Thoracic aorta (tissue), 2 donors: ENCODE measurements around the gene PDHX. TPM values are rescaled to one million over a fixed set of nuclear protein-coding genes. Genes with fewer than 3 reads are reported as not detected.

Experiments
- ATAC-seq: fragments of 150-250 bp; one replicate; pipeline ENCODE4 v1.8.0; 2017; ENCODE audit warnings: low read depth; ENCODE audit not compliant: insufficient number of reproducible peaks, low FRiP score
- DNase-seq: peaks from one replicate; pipeline ENCODE4 v3.0.0-alpha.2; 2020; ENCODE audit warnings: low spot score
- H3K27ac ChIP-seq, 2 donors: fragments of 200-600 bp; sonication (generic); 1 replicate in 1 of 2; 2 replicates in 1 of 2; pipeline ENCODE4 v1.5.1; 2016; ENCODE audit warnings: mild to moderate bottlenecking in 2 of 2, moderate library complexity in 2 of 2
- H3K27me3 ChIP-seq: fragments of 200-600 bp; sonication (generic); replicated peaks from 2 replicates; pipeline ENCODE4 v1.6.0; 2016; ENCODE audit warnings: mild to moderate bottlenecking; ENCODE audit not compliant: insufficient read depth
- H3K36me3 ChIP-seq: fragments of 200-600 bp; sonication (generic); one replicate; pipeline ENCODE4 v1.5.1; 2016
- H3K4me1 ChIP-seq, 2 donors: fragments of 200-600 bp; sonication (generic); 1 replicate in 1 of 2; 2 replicates in 1 of 2; pipeline versions ENCODE4 v1.5.1 to v1.6.0; 2016; ENCODE audit warnings: low read depth in 2 of 2, mild to moderate bottlenecking in 1 of 2; ENCODE audit not compliant: control insufficient read depth in 1 of 2
- H3K4me3 ChIP-seq: fragments of 200-600 bp; sonication (generic); 2 replicates; pipeline ENCODE4 v1.5.1; 2016; ENCODE audit warnings: mild to moderate bottlenecking
- H3K9me3 ChIP-seq: fragments of 200-600 bp; sonication (generic); 2 replicates; pipeline ENCODE4 v1.5.1; 2016
- CTCF ChIP-seq: fragments of 200-600 bp; sonication (generic); IDR thresholded peaks from one replicate; pipeline ENCODE4 v1.5.1; 2019; ENCODE audit warnings: antibody characterized with exemption
- total RNA-seq, 2 donors: library from RNA; depleted of rRNA; stranded (reverse); fragments of >200 nt; gene quantifications; one replicate each; pipeline versions ENCODE4 v1.1.0 to v1.2.3, GENCODE V29; 2016

Gene PDHX
- total RNA-seq, 2 donors from 2014 or later, result 19.8 to 27.5 TPM

DNA sequence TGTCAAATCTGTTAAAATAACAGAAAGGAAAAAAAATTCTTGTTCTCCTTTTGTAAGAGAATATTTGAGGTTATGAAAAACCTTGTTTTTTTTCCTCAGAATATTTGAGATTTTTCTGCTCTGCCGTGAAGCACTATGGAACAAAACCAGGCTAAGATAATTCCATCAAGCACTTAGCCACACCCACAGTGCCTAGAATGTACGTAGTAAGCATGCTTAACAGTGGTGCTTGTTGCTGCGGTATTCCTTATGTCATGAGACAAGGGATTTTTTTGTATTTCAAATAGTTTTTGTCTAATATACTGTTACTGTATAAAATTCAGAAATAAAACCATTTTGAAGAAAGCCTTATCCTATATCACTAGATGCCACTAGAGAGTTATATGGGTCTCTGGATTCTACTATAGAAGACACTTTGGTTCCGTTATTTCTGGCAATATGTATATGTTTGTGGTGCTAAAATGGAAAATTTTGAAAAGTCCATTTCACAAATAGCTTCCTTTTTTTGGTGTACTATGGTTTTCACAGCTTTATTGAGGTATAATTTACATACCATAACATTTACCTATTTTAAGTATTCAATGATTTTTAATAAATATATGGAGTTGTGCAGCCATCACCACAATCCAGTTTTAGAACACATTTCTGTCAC lies 23.7 kb downstream of the PDHX start:
- ATAC-seq, result no peak

DNA sequence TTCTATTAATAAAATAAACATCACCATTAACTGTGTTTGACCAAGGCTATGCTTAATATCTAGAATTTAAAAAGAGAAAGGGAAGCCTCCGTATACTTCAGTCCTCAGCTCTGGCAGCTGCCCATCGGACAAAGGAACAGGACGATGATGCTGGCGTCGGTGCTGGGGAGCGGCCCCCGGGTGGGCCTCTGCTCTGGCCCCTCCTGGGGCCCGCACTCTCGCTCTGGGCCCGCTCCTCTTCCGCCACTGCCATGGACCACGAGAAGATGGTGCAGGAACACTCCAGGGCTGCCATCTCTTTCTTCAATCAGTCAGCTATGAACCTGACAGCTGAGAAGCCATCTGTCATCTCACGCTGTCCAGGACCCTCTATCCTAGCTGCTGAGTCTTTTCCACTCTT lies 25.3 kb downstream of the PDHX start:
- TF ChIP-seq CTCF, result no peak
- DNase-seq (no peak), ATAC-seq (no peak)
- Histone ChIP-seq H3K9me3 (no peaks in the 10 kb centered on the region), H3K36me3 (no peaks in the 10 kb centered on the region), H3K4me3 (no peak overlapping the region), H3K4me1 (peaks cover 6 to 9% of the 10 kb centered on the region in 2 donors), H3K27ac (no peak overlapping the region), H3K27me3 (no peaks in the 10 kb centered on the region)

More for the DNA sequence above, 23.7 kb downstream of the PDHX start:
- no peak for DNase-seq
- Histone ChIP-seq H3K27ac (no peak overlapping the region), H3K36me3 (no peaks in the 10 kb centered on the region), H3K27me3 (no peaks in the 10 kb centered on the region), H3K4me3 (no peak overlapping the region), H3K4me1 (peaks cover 6 to 9% of the 10 kb centered on the region in 2 donors), H3K9me3 (no peaks in the 10 kb centered on the region)
- TF ChIP-seq CTCF, result no peak

DNA sequence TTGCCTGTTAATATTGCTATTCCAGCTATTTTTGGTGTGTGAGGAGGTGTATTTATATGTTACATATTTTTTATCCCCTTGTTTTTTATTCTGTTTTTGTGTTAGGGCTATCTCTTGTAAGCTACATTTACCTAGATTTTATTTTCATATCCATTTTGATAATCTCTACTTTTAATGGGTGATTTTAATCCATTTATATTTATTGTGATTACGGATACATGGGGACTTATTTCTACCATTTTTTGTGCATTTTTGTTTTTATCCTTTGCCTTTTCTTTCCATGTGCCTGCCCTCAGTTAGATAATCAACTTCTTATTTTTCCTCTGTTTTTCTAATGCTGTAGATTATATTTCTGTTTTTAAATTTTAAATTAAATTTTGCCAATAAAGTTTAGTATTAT lies 28.3 kb downstream of the PDHX start:
- H3K36me3 ChIP-seq, result no peaks in the 10 kb centered on the region
- no peak overlapping the region for H3K4me3 ChIP-seq
- no peaks in the 10 kb centered on the region for H3K9me3 ChIP-seq
- ATAC-seq (no peak), DNase-seq (no peak)
- H3K27me3 ChIP-seq, result no peaks in the 10 kb centered on the region
- H3K4me1 ChIP-seq, result peaks cover 15 to 22% of the 10 kb centered on the region in 2 donors
- no peak for TF ChIP-seq CTCF
- no peak overlapping the region for H3K27ac ChIP-seq

- no peak overlapping the region for H3K27ac ChIP-seq
- peaks cover 10 to 13% of the 10 kb centered on the region in 2 donors for H3K4me1 ChIP-seq
- no peaks in the 10 kb centered on the region for H3K27me3 ChIP-seq
- ATAC-seq (no peak), DNase-seq (no peak)
- no peak for TF ChIP-seq CTCF
- H3K4me3 ChIP-seq, result no peak overlapping the region
- no peaks in the 10 kb centered on the region for H3K9me3 ChIP-seq
- H3K36me3 ChIP-seq, result no peaks in the 10 kb centered on the region
These were observed 32.3 kb downstream of the PDHX start for GRCh38 chr11:34948696-34949095.

DNA sequence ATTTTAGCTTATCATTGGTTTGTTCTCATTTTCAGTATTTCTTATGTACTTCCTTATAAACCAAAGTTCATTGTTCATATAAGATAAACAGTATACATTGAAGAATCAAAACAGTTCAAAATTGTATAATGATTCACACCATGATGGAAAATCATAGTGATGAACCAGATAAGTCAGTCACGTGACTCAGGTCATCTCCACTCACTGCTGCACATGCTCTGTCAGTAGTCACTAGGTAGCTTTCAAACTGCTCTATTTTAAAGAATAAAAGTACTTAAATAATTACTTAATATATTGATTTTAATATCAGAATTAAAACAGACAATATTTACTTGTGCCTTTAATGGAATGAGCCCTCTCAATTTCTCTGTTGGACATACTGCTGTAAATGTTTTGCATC lies 37.5 kb downstream of the PDHX start:
- ATAC-seq, result no peak

More for the DNA sequence above, 37.5 kb downstream of the PDHX start:
- Histone ChIP-seq H3K4me3 (no peak overlapping the region), H3K27ac (no peak overlapping the region), H3K27me3 (no peaks in the 10 kb centered on the region), H3K4me1 (peaks cover under 1 to 3% of the 10 kb centered on the region in 2 donors), H3K36me3 (no peaks in the 10 kb centered on the region), H3K9me3 (no peaks in the 10 kb centered on the region)
- TF ChIP-seq CTCF, result no peak
- no peak for DNase-seq
